Pancreas (tissue), 10 donors: ENCODE results near the gene FRMPD4. TPM values are rescaled to one million over a fixed set of nuclear protein-coding genes. Genes with fewer than 3 reads are reported as not detected.

Source experiments
- ATAC-seq, 4 donors: fragments of 200-7000 bp; cut with Tn5 transposase; one replicate each; pipeline versions ENCODE4 v1.8.0 to v1.9.1; 2020; ENCODE audit warnings: mild to moderate bottlenecking in 4 of 4, moderate library complexity in 4 of 4
- DNase-seq, 6 donors: peaks; one replicate each; pipeline ENCODE4 v3.0.0-alpha.2; 2020
- FAIRE-seq: peaks from 2 replicates; lab custom pipeline; 2012; peaks lifted over from hg19 to GRCh38; lab: Jason Lieb, UNC
- H3K27ac ChIP-seq, 4 donors: fragments of 200-600 bp; sonication (generic); 1 replicate in 3 of 4; 2 replicates in 1 of 4; pipeline versions ENCODE4 v1.5.0 to v1.8.0; 2020
- H3K27me3 ChIP-seq, 4 donors: fragments of 200-600 bp; one replicate each; pipeline ENCODE4 v1.8.0; 2021
- H3K36me3 ChIP-seq, 3 donors: fragments of 200-600 bp; sonication (generic) in 1 of 3; one replicate each; pipeline versions ENCODE4 v1.5.0 to v1.8.0; 2020 to 2021
- H3K4me1 ChIP-seq, 3 donors: fragments of 200-600 bp; one replicate each; pipeline ENCODE4 v1.8.0; 2021
- H3K4me3 ChIP-seq, 4 donors: fragments of 200-600 bp; sonication (generic) in 2 of 4; one replicate each; pipeline versions ENCODE4 v1.5.0 to v1.8.0; 2020 to 2021
- H3K9me3 ChIP-seq, 4 donors: fragments of 200-600 bp; one replicate each; pipeline ENCODE4 v1.8.0; 2021
- CTCF ChIP-seq, 4 donors: fragments of 200-600 bp; sonication (generic) in 3 of 4; IDR thresholded peaks; one replicate each; pipeline versions ENCODE4 v1.5.0 to v1.8.0; 2021; ENCODE audit warnings: antibody characterized with exemption in 4 of 4
- whole genome bisulfite sequencing, 2 donors: extraction: QIAGEN DNeasy Blood & Tissue Kit; methylation state at CpG; one replicate each; pipeline ENCODE4 v1.1.7; 2013; 5-methylcytosine and 5-hydroxymethylcytosine counted together
- intact Hi-C, 3 donors: fragments of 100-400 bp; cut with DNase I; formaldehyde crosslinking; loops; one replicate each; pipeline versions ENCODE4 v1.11.1 to v1.14.2; 2022
- polyA plus RNA-seq, 2 donors: library from polyadenylated mRNA; stranded (reverse); fragments of 200-250 nt; gene quantifications; one replicate each; pipeline ENCODE4 v1.2.3, GENCODE V29; 2013
- total RNA-seq, 6 donors: library from RNA; stranded (reverse); fragmentation: NEBNext Ultra II Directional in 4 of 6; extraction: Animal tissue kit (Norgen Biotek cat#: 25700) in 4 of 6; gene quantifications; one replicate each; pipeline versions ENCODE4 v1.2.1 to v1.2.4, GENCODE V29; 2021 to 2023
- donor health status: healthy with polysubstance abuse.
- donor health status: DM: no; HTN: no; CAD: no; lungs with moderate emphysema.
- donor health status: DM: no; HTN: no; CAD: no.
- donor health status: control.
- donor health status: control.
- donor health status: Bipolar disorder and iron deficiency.
- donor health status: DM: yes; HTN: yes; CAD: no.
- donor health status: DM: no; HTN: no; CAD: no.
- donor health status: DM: no; HTN: no; CAD: no.
- donor health status: DM: yes; HTN: yes; CAD: no.

Gene FRMPD4
- total and polyA plus RNA-seq, 8 donors: 0.03 to 0.23 (median 0.06) TPM; not detected in 1

- 62 to 88% methylated on average over 1 of the region's 1 CpG for WGBS, 2 donors
- DNase-seq (no peak), FAIRE-seq (no peak), ATAC-seq (no peak)
- intact Hi-C loops: no loop called here
- Histone ChIP-seq H3K4me1 (no peaks in the 10 kb centered on the region), H3K36me3 (no peaks in the 10 kb centered on the region), H3K27ac (no peak overlapping the region), H3K9me3 (no peaks in the 10 kb centered on the region), H3K4me3 (no peak overlapping the region), H3K27me3 (no peaks in the 10 kb centered on the region)
- TF ChIP-seq CTCF (IDR thresholded peaks at IDR 0.05): no peak
These were observed 509.0 kb downstream of the FRMPD4 start for GRCh38 chrX:12647230-12647629.

DNA sequence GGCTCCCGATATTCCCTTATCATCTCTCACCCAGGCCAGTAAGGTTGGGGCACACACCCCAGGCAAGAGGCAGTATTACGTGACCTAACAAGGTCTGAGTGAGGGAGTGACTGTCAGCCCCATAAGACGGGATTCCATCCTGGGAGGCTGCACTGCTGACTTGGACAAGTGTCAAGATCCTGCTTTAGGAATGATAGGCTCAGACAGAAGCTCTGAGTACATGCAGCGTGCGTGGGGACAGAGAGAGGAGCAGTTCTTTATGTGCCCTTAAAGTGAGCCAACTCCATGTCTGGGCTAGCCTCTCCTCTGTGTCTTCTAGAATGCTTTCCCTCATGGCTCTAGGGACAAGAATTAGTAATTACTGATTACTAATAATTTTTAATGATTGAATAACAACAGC is 510.7 kb downstream of the FRMPD4 start:
- Histone ChIP-seq H3K9me3 (no peaks in the 10 kb centered on the region), H3K4me1 (no peaks in the 10 kb centered on the region), H3K27me3 (no peaks in the 10 kb centered on the region), H3K27ac (no peak overlapping the region), H3K36me3 (no peaks in the 10 kb centered on the region), H3K4me3 (no peak overlapping the region)
- DNase-seq (no peak), FAIRE-seq (no peak), ATAC-seq (no peak)
- intact Hi-C loops: no loop called here
- WGBS, 2 donors: 69 to 72% methylated on average over 5 of the region's 5 CpGs
- no peak for TF ChIP-seq CTCF (IDR thresholded peaks at IDR 0.05)

DNA sequence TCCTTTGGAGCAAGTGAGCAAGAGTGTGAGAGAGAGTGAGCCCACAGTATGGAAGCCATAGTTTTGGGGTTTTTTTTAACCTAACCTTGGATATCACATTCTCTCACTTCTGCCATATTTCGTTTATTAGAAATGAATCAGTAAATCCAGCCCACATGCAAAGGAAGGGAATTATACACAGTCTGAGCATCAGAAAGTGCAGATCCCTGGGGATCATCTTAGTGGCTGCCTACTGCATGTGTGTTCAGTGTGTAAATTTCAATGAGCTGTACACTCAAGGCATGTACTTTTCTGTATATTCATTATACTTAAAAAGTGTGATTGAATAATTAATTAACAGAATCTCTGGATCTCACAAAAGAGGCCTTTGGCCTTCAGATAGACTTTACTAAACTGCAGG is 519.2 kb downstream of the FRMPD4 start:
- WGBS, 2 donors: 52 to 62% methylated on average over 1 of the region's 1 CpG
- no peak for ATAC-seq
- no peaks in the 10 kb centered on the region for H3K27me3 ChIP-seq
- H3K9me3 ChIP-seq: no peaks in the 10 kb centered on the region
- no peak overlapping the region for H3K4me3 ChIP-seq
- no peak for TF ChIP-seq CTCF (IDR thresholded peaks at IDR 0.05)
- no peaks in the 10 kb centered on the region for H3K4me1 ChIP-seq
- no peak overlapping the region for H3K27ac ChIP-seq
- no peak for FAIRE-seq
- no peak for DNase-seq
- no peaks in the 10 kb centered on the region for H3K36me3 ChIP-seq
- intact Hi-C loops: no loop called here

DNA sequence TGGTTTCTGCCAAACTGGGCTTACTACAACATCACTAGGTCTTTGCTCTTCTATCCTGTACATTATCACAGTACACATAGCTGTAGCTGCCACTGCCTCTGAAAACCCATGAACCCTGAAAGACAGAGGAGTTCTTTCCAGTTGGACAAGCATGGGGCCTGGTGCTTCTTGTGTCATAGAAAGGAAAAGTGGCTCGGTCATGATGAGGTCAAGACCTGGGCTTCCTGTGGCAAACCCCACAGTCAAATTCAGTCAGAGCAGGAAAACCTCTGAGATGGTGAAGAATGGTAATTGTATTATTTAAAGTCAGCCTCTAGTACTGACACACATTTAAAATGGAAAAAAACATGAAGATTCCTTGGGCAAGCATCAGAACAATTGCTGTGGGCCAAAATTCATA is 519.6 kb downstream of the FRMPD4 start:
- H3K27me3 ChIP-seq: no peaks in the 10 kb centered on the region
- H3K4me3 ChIP-seq: no peak overlapping the region
- DNase-seq (no peak), ATAC-seq (no peak), FAIRE-seq (no peak)
- TF ChIP-seq CTCF (IDR thresholded peaks at IDR 0.05): no peak
- 63 to 74% methylated on average over 1 of the region's 1 CpG for WGBS, 2 donors
- intact Hi-C loops: no loop called here
- H3K36me3 ChIP-seq: no peaks in the 10 kb centered on the region
- H3K27ac ChIP-seq: no peak overlapping the region
- H3K9me3 ChIP-seq: no peaks in the 10 kb centered on the region
- H3K4me1 ChIP-seq: no peaks in the 10 kb centered on the region

DNA sequence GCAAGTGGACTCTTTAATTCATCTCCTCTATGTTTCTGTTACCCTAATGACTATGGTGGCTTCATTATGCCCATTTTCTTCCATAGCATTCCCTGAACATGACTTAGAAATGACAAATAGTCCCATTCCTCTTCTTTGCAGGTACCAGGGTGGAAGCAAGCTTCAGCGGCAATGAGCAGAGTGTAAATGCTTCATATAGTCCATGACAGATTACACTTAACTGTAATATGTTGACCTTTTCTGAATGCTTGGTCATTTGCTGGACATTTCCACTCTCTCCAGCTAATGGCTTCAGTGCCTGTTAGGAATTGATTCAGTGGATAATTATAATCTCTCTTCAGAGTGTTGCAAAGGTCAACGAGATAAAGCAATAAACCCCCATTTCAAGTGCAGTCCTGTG is 523.2 kb downstream of the FRMPD4 start:
- H3K27ac ChIP-seq: no peak overlapping the region
- no peaks in the 10 kb centered on the region for H3K9me3 ChIP-seq
- no peaks in the 10 kb centered on the region for H3K36me3 ChIP-seq
- WGBS, 2 donors: 78 to 83% methylated on average over 2 of the region's 2 CpGs
- no peak overlapping the region for H3K4me3 ChIP-seq
- peaks cover 0 to 4% (median 0%) of the 10 kb centered on the region in 4 donors for H3K27me3 ChIP-seq
- no peak for FAIRE-seq
- TF ChIP-seq CTCF (IDR thresholded peaks at IDR 0.05): no peak
- no peak for ATAC-seq
- intact Hi-C loops: no loop called here
- DNase-seq: no peak
- H3K4me1 ChIP-seq: no peaks in the 10 kb centered on the region
